Keratinocyte (primary cell): ENCODE data around the gene RAPGEF4. TPM values are rescaled to one million over a fixed set of nuclear protein-coding genes. Genes with fewer than 3 reads are reported as not detected.

Source experiments
- DNase-seq: peaks from one replicate; pipeline ENCODE4 v3.0.0-alpha.2; 2011; ENCODE audit warnings: low read depth, missing footprints, low spot score
- FAIRE-seq: peaks from 2 replicates; lab custom pipeline; 2011; peaks lifted over from hg19 to GRCh38; lab: Jason Lieb, UNC
- H2AFZ ChIP-seq: 2 replicates; pipeline ENCODE4 v1.6.0; 2012; ENCODE audit warnings: low read length, control low read depth, inconsistent platforms; ENCODE audit not compliant: control insufficient read depth
- H3K27ac ChIP-seq: 2 replicates; pipeline ENCODE4 v1.5.1; 2011; ENCODE audit warnings: low read length; ENCODE audit not compliant: control insufficient read depth, insufficient read depth
- H3K27me3 ChIP-seq: 3 replicates; pipeline ENCODE4 v1.6.0; 2011; ENCODE audit warnings: low read length; ENCODE audit not compliant: control insufficient read depth, insufficient read depth; ENCODE audit errors: extremely low read depth
- H3K36me3 ChIP-seq, 2 experiments: 2 replicates in 1 of 2; 3 replicates in 1 of 2; pipeline ENCODE4 v1.5.1; 2011; ENCODE audit warnings: low read length in 2 of 2, mild to moderate bottlenecking in 1 of 2; ENCODE audit not compliant: control insufficient read depth in 2 of 2, insufficient read depth in 2 of 2; ENCODE audit errors: extremely low read depth in 1 of 2
- H3K4me1 ChIP-seq: 3 replicates; pipeline ENCODE4 v1.5.1; 2011; ENCODE audit warnings: low read length; ENCODE audit not compliant: control insufficient read depth, insufficient read depth; ENCODE audit errors: extremely low read depth
- H3K4me2 ChIP-seq: 3 replicates; pipeline ENCODE4 v1.6.0; 2011; ENCODE audit warnings: low read depth, low read length; ENCODE audit not compliant: control insufficient read depth, insufficient read depth; ENCODE audit errors: extremely low read depth
- H3K4me3 ChIP-seq, 3 experiments: fragments of 200-600 bp in 1 of 3; sonication (generic) in 1 of 3; 2 replicates in 2 of 3; 3 replicates in 1 of 3; pipeline ENCODE4 v1.5.1; 2011 to 2016; ENCODE audit warnings: low read length in 3 of 3, mild to moderate bottlenecking in 3 of 3, control low read depth in 2 of 3, inconsistent platforms in 1 of 3, low read depth in 1 of 3, mixed read lengths in 1 of 3, mixed run types in 1 of 3, moderate library complexity in 1 of 3; ENCODE audit not compliant: control insufficient read depth in 2 of 3, insufficient read depth in 2 of 3; ENCODE audit errors: extremely low read depth in 1 of 3
- H3K79me2 ChIP-seq: 2 replicates; pipeline ENCODE4 v1.6.0; 2012; ENCODE audit warnings: low read length; ENCODE audit not compliant: control insufficient read depth, insufficient read depth
- H3K9ac ChIP-seq: 3 replicates; pipeline ENCODE4 v1.6.0; 2011; ENCODE audit warnings: low read length; ENCODE audit not compliant: control insufficient read depth, insufficient read depth; ENCODE audit errors: extremely low read depth
- H3K9me1 ChIP-seq: 3 replicates; pipeline ENCODE4 v1.6.0; 2011; ENCODE audit warnings: low read length; ENCODE audit not compliant: control insufficient read depth, insufficient read depth; ENCODE audit errors: extremely low read depth
- H3K9me3 ChIP-seq: 2 replicates; pipeline ENCODE4 v1.5.1; 2012; ENCODE audit warnings: low read depth, low read length; ENCODE audit not compliant: control insufficient read depth
- H4K20me1 ChIP-seq: 3 replicates; pipeline ENCODE4 v1.6.0; 2011; ENCODE audit warnings: low read length; ENCODE audit not compliant: control insufficient read depth, insufficient read depth; ENCODE audit errors: extremely low read depth
- CTCF ChIP-seq, 3 experiments: IDR thresholded peaks in 1 of 3; conservative IDR thresholded peaks in 1 of 3; optimal IDR thresholded peaks in 1 of 3; 2 replicates in 2 of 3; 3 replicates in 1 of 3; pipeline versions ENCODE3 to v1.5.1; 2011; ENCODE audit warnings: low read length in 3 of 3, mild to moderate bottlenecking in 3 of 3, moderate library complexity in 2 of 3, control low read depth in 1 of 3, inconsistent platforms in 1 of 3; ENCODE audit not compliant: insufficient read depth in 2 of 3; ENCODE audit errors: extremely low read depth in 1 of 3
- EZH2 ChIP-seq: IDR thresholded peaks from one replicate; pipeline ENCODE4 v1.6.1; 2012; ENCODE audit warnings: inconsistent platforms, mild to moderate bottlenecking, low read length, moderate library complexity
- dilution Hi-C: fragments of 300-500 bp; cut with MboI; formaldehyde crosslinking; loops from one replicate; pipeline ENCODE4 v1.7.0; 2020; ENCODE audit warnings: low sequenced_read_pairs; ENCODE audit not compliant: extremely low pct_ligation_motif_present
- polyA plus RNA-seq, 5 experiments: library from polyadenylated mRNA; depleted of rRNA in 3 of 5; stranded (reverse) in 3 of 5; stranded (forward) in 1 of 5; unstranded in 1 of 5; fragments of >200 nt; gene quantifications; 1 replicate in 1 of 5; 2 replicates in 3 of 5; 3 replicates in 1 of 5; pipeline versions ENCODE4 v1.2.1 to v1.2.3, GENCODE V29; 2011 to 2012; ENCODE audit warnings: missing spikeins in 2 of 5, low read depth in 1 of 5, low replicate concordance in 1 of 5

The RAPGEF4 gene
- polyA plus RNA-seq, 1 donor (not counting 4 experiments of a cell fraction or from before 2014, with no cell fraction given) = 1.6 TPM

DNA sequence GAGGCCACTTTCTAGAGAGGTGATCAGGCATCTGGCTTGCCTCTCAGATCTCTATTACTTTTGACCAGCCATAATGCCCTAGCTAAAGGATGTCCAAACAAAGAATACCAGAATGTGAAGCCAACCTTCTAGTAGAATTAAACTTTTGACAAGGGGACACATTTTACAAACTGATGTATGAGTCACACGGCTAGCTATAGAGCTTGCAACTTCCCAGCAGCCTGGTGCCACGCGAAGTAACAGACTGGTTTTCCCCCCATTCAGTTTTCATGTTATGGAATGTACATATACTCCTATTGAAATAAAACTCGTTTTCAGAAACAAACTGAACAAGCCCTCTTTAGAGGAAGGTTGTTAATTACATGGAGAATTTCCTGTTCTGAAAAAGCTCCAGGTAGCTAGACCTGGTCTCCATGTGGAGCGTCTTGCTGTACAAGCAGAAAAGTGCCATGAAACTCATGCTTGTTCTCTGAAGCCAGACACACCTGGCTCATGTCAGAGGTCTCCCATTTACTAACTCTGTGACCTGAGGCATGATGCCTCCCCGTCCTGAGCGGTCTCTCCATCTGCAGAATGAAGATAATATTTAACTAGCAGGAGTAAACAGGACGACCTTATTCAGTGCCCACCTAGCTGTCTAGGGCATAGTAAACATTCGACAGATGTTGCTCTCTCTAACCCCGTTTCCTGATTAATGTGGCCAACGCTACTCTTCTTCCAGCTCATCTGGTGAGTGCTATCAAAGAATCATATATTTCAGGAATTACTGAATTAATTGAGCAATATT is 258.5 kb downstream of the RAPGEF4 start:
- Histone ChIP-seq H3K4me2 (no peak overlapping the region), H4K20me1 (no peaks in the 10 kb centered on the region)

GRCh38 chr2:172994864-172995263 is 259.2 kb downstream of the RAPGEF4 start:
- Histone ChIP-seq H3K79me2 (no peaks in the 10 kb centered on the region), H3K36me3 (no peaks in the 10 kb centered on the region), H3K4me3 (no peak overlapping the region), H3K4me2 (no peak overlapping the region), H4K20me1 (no peaks in the 10 kb centered on the region), H3K9me1 (no peaks in the 10 kb centered on the region), H3K9me3 (no peaks in the 10 kb centered on the region), H3K9ac (no peak overlapping the region), H3K4me1 (peaks cover 19% of the 10 kb centered on the region), H2AFZ (no peak overlapping the region), H3K27me3 (no peaks in the 10 kb centered on the region), H3K27ac (no peak overlapping the region)
- TF ChIP-seq EZH2 (no peak), CTCF (optimal IDR thresholded peaks at IDR 0.05 in 1 of 3, IDR thresholded peaks at IDR 0.05 in 1 of 3, conservative IDR thresholded peaks at IDR 0.05 in 1 of 3; ENCODE audit: extremely low read depth in 1 of 3, insufficient read depth in 2 of 3, low read length in 3 of 3) (no peak)
- dilution Hi-C loops = no loop called here
- FAIRE-seq (no peak), DNase-seq (no peak)

More for the DNA sequence above, 258.5 kb downstream of the RAPGEF4 start:
- H3K4me3 ChIP-seq = no peak overlapping the region
- dilution Hi-C loops = no loop called here
- FAIRE-seq (no peak), DNase-seq (no peak)
- no peak overlapping the region for H2AFZ ChIP-seq
- TF ChIP-seq CTCF (optimal IDR thresholded peaks at IDR 0.05 in 1 of 3, IDR thresholded peaks at IDR 0.05 in 1 of 3, conservative IDR thresholded peaks at IDR 0.05 in 1 of 3; ENCODE audit: extremely low read depth in 1 of 3, insufficient read depth in 2 of 3, low read length in 3 of 3) (no peak), EZH2 (no peak)
- H3K27me3 ChIP-seq = no peaks in the 10 kb centered on the region
- no peaks in the 10 kb centered on the region for H3K79me2 ChIP-seq
- H3K9ac ChIP-seq = no peak overlapping the region
- no peak overlapping the region for H3K27ac ChIP-seq
- H3K4me1 ChIP-seq = peaks cover 19% of the 10 kb centered on the region
- no peaks in the 10 kb centered on the region for H3K36me3 ChIP-seq
- H3K9me3 ChIP-seq = no peaks in the 10 kb centered on the region
- H3K9me1 ChIP-seq = no peaks in the 10 kb centered on the region
